Ovary (tissue), 3 donors: ENCODE measurements around the gene DCLK3.

Source experiments
- EP300 ChIP-seq: sonication (generic); formaldehyde crosslinking; IDR thresholded peaks from one replicate; pipeline ENCODE4 v1.6.1; 2017; ENCODE audit warnings: antibody characterized with exemption
- POLR2A ChIP-seq: fragments of 450-650 bp; IDR thresholded peaks from one replicate; pipeline ENCODE4 v1.6.1; 2017; ENCODE audit warnings: antibody characterized with exemption, mild to moderate bottlenecking, moderate library complexity
- TF ChIP-seq, protein P1 (sequence below), 3 donors: fragments of 450-650 bp in 2 of 3; fragments of 200-600 bp in 1 of 3; IDR thresholded peaks; one replicate each; pipeline versions ENCODE4 v1.5.1 to v1.8.0; 2016 to 2022; ENCODE audit warnings: antibody characterized with exemption in 3 of 3, mild to moderate bottlenecking in 1 of 3
- donor health status: DM: no; HTN: no; CAD: no.

DNA sequence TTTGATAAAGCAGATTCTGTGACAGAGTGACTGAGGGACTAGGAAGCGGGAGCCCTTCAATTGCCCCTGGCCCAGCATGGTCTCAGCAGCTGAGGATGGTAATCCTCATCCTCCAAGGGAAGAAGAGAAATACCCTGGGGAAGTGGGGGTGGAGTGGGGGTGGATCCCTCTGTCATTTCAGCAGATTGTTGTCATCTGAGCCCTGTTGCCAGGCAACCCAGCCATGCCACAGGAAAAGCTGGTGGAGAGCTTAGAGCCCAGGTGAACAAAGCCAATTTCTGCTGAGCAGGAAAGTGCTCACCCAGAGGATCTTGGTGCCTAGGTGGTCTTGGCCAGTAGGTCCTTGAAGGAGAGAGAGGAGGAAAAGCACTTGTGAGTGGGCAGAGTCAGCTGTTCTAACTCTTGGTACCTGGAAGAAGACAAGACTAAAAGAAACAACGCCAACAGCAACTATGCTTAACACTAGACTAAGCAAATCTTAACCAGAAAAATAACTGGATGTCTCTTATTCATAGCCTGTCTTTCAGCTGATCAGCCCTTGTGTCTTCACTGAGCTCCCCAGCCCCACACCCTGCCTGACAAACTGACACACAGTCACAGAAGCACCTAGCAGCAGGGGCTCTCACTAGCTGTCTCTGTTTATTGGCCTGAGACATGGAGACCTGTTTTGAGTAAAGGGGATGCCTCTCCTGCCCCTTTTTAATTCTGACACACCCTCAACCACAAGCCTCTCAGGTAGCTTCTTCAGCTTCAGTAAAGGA is 40.1 kb upstream of the DCLK3 start:
- TF ChIP-seq EP300 (no peak), POLR2A (no peak)
- TF ChIP-seq, protein P1, sequence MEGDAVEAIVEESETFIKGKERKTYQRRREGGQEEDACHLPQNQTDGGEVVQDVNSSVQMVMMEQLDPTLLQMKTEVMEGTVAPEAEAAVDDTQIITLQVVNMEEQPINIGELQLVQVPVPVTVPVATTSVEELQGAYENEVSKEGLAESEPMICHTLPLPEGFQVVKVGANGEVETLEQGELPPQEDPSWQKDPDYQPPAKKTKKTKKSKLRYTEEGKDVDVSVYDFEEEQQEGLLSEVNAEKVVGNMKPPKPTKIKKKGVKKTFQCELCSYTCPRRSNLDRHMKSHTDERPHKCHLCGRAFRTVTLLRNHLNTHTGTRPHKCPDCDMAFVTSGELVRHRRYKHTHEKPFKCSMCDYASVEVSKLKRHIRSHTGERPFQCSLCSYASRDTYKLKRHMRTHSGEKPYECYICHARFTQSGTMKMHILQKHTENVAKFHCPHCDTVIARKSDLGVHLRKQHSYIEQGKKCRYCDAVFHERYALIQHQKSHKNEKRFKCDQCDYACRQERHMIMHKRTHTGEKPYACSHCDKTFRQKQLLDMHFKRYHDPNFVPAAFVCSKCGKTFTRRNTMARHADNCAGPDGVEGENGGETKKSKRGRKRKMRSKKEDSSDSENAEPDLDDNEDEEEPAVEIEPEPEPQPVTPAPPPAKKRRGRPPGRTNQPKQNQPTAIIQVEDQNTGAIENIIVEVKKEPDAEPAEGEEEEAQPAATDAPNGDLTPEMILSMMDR (IDR thresholded peaks at IDR 0.05), result no peak
